GM12801 (cell line): Measurements from ENCODE around the gene CNOT2.

Experiments used
- TF ChIP-seq, protein P1 (sequence below): IDR thresholded peaks from one replicate; pipeline ENCODE4 v1.5.1; 2011; ENCODE audit warnings: control low read depth; ENCODE audit not compliant: insufficient read length; ENCODE audit errors: extremely low read depth

The CNOT2 gene

DNA sequence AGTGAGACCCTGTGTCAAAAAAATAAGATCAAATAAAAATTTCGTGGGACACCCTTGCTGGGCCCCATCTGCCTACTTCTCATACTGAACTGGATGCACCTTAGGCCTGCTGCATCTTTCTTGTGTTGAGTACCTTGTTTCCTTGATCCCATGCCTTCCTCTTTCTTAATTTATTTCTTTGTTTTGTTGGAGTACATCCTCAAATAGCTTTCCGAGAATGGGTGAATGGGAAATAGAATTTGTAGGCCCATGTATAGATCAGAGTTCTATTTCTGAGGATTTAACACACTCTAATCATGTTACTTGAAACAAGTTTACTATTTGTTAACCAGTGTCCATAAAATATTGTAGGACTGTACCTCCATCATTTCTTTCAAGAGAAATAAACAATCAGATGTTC lies 146.4 kb downstream of the CNOT2 start:
- TF ChIP-seq, protein P1, sequence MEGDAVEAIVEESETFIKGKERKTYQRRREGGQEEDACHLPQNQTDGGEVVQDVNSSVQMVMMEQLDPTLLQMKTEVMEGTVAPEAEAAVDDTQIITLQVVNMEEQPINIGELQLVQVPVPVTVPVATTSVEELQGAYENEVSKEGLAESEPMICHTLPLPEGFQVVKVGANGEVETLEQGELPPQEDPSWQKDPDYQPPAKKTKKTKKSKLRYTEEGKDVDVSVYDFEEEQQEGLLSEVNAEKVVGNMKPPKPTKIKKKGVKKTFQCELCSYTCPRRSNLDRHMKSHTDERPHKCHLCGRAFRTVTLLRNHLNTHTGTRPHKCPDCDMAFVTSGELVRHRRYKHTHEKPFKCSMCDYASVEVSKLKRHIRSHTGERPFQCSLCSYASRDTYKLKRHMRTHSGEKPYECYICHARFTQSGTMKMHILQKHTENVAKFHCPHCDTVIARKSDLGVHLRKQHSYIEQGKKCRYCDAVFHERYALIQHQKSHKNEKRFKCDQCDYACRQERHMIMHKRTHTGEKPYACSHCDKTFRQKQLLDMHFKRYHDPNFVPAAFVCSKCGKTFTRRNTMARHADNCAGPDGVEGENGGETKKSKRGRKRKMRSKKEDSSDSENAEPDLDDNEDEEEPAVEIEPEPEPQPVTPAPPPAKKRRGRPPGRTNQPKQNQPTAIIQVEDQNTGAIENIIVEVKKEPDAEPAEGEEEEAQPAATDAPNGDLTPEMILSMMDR, result no peak

DNA sequence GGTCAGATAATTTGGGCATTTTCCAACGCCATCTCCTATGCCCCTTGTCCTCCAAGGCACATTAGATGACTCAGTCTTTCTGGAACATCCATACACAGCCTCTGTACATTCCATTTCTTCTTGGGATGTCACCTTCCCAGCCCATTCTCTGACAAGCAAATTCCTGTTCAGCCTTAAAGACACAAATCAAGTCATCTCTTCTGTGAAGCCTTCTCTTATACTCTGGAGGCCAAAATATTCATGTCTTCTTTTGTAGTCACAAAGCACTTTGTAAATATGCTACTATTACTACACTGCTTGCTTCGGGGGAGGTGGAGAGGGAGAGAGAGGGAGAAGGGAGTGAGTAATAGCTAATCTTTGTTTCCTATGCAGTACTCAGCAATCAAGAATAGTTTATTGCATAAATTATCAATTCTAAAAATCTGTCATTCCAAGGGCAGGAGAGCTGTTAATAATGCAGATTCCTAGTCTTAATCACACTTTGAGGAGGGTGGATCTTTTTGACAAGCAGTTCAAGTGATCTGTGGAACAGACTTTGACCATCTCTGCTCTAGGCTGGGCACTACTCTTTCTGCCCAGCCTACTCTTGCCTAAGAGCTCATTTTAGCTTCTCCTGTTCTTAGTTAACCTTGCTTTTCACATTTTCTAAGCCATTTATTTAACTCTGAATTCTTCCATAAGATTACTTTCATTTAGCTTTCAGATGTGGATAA lies 150.7 kb downstream of the CNOT2 start:
- TF ChIP-seq, protein P1, result no peak

DNA sequence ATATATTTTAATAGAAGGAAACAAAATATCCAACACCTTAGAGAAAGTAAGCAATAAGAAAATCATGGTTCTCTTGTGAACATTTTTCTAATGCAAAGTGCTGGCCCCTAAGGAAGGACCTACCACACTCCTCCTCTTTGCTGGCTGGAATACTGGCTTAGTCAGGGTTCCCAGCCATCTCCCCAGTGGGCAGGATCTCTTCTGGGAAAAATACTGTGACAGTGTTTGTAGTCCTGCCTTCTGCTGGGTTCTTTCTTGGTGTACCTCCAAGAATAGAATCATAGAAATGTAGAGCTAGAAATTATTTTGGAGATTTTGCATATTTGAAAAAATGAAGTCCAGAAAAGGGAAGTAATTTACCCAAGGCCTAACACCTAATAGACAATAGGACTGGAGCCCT lies 154.8 kb downstream of the CNOT2 start:
- TF ChIP-seq, protein P1, result no peak

DNA sequence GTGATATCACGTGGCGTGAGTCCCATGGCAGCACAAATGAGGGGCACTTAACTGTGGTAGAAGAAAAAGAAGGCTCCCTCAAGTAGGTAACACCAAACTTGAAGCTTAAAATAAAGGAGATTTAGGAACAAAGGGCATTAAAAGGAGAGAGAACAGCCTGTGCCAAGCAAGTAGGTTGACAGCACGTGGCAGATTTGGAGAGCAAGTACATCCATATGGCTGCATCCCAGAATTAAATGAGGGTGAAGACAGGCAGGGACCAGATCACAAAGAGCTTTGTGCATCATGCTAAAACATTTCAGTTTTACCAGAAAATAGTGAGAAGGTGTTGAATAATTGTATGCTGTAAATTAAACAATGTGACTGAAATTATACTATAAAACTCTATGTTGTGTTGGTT lies 155.6 kb downstream of the CNOT2 start:
- TF ChIP-seq, protein P1, result no peak

DNA sequence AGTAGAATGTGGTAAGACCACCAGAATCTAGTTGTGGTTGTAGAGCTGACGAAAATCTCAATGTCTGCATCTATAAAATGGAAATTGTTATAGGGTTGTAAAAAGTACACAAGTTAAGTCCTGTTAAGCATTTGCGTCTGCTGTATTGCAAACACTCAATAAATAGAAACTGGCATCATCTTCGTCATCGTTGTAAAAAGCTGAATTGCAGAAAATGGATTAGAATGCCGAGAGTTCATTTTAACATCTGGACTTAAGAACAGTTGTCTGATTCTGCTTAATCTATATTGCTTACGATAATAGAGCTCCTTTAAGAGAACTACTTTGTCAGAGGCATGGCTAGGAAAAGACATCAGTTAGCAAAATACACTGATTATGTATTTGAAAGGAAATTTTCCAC lies 156.1 kb downstream of the CNOT2 start:
- TF ChIP-seq, protein P1, result no peak

DNA sequence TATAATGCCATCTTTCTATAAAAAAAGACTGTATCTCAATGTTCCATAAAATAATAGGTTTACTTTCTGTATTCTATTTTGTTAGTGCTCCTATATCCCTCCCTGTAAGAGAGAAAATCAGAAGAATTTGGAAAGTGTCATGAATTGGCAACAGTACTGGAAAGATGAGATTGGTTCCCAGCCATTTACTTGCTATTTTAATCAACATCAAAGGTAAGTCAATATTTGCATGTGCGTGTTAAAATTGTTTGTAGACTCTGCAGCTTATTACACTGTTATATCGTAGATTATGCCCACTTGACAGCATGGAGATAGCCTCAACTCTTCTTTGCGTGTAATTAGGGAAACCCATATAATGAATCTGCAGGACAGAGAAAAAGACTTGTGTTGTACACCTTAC lies 156.9 kb downstream of the CNOT2 start:
- TF ChIP-seq, protein P1, result no peak

DNA sequence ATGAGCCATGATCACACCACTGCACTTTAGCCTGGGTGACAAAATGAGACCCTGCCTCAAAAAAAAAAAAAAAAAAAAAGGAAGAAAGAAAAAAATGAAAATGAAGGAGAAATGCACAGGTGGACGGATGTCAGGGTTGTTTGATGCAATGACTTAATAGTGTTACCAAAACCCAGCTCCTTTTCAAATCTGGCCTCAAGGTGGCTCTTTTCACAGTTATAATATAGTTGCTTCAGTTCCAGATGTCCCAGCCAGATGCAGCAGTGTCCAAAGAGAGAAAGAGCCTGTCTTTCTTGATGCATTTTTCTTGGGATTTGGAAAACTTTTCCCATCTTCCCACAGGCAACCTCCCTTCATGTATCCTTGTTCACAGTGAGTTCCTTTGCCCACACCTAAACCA lies 159.4 kb downstream of the CNOT2 start:
- TF ChIP-seq, protein P1, result no peak
